Measurements from ENCODE around the gene LENG8. TPM values are rescaled to one million over a fixed set of nuclear protein-coding genes. Genes with fewer than 3 reads are reported as not detected.
"Not testable (repeated sequence)": the region's sequence is repeated elsewhere in the genome, so short reads cannot be mapped to it uniquely, and the experiment has no call there.

The LENG8 gene
- total RNA-seq, 1 experiment from 2014 or later: 14.4 TPM

DNA sequence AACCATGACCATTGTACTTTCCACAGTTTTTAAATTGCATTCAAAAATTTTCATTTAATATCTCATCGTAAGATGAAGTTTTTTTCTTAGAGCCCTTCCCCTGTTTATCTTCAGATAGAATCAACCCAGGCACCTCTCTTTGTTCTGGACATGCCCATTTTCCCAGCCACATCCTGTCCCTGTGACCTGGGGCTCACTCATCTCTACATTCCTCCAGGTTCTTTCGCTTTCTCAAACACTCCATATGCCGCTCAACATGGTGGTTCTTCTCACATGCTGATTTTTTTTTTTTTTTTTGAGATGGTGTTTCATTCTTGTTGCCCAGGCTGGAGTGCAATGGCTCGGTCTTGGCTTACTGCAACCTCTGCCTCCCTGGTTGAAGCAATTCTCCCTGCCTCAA, 56.5 kb downstream of the LENG8 start:
- H3K9me3 ChIP-seq (replicated peaks); H3K36me3 ChIP-seq; H3K4me1 ChIP-seq (replicated peaks); H3K27me3 ChIP-seq (replicated peaks); DNase-seq (ENCODE audit: low read depth in 1 of 2, low spot score in 2 of 2); H3K27ac ChIP-seq; H3K4me3 ChIP-seq: not testable (repeated sequence)

DNA sequence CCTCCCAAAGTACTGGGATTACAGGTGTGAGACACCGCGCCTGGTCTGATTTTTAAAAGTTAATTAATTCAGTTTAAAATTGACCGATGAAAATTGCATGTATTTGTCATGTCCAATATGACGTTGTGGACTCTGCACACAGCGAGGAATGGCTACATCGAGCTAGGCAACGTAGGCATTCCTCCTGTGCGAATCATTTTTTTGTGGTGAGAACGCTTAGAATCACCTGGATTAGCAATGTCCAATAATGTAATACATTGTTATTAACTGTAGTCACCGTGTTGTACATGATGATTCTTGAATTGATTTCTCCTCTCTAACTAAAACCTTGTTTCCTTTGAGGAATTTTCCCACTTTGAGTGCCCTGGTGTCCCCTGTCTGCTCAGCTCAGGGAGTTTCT, 57.1 kb downstream of the LENG8 start:
- no peak for DNase-seq (ENCODE audit: low read depth in 1 of 2, low spot score in 2 of 2)
- H3K36me3 ChIP-seq: no peaks in the 10 kb centered on the region
- 0 out of 2 replicates have a peak, but pooled peaks cover 8% of the 10 kb centered on the region for H3K27me3 ChIP-seq (replicated peaks)
- no peak overlapping the region for H3K27ac ChIP-seq
- H3K9me3 ChIP-seq (replicated peaks): no peaks in the 10 kb centered on the region
- no peak overlapping the region for H3K4me3 ChIP-seq
- no peaks in the 10 kb centered on the region for H3K4me1 ChIP-seq (replicated peaks)

DNA sequence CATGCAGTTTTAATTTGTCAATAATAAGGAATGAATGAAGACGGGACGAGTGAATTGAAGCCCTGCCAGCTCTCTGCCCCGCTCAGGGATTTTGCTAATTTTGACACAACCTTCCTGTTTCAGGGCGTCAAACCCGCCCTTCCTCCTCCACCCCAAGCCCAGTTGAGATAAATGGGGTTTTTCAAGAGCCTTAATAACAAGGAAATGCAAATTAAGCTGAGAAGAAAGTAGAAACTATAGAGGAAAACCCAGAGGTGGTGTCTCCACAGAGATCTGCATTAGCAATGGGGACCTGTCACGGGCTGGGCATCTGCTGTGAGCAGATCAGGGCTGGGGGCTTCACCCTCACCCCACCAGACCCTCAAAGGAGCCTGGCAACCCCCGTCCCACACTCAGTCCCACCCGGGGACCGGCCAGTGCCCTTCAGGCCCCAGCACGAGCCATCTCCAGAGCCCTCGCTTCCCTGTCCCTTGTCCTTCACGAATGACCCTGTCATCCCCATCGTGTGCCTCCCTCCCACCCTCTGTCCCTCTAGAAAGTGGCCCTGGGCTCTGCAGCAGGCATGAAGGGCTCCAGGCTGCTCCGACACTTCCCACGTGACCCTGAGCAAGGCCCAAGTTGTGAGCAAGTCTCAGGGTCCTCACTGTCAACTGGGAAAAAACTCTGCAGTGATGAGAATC, 58.2 kb downstream of the LENG8 start:
- not testable (repeated sequence) for H3K4me3 ChIP-seq; DNase-seq (ENCODE audit: low read depth in 1 of 2, low spot score in 2 of 2); H3K36me3 ChIP-seq; H3K27ac ChIP-seq; H3K9me3 ChIP-seq (replicated peaks); H3K4me1 ChIP-seq (replicated peaks); H3K27me3 ChIP-seq (replicated peaks)

GRCh38 chr19:54507824-54508223, 58.8 kb downstream of the LENG8 start:
- H3K9me3 ChIP-seq (replicated peaks): no peaks in the 10 kb centered on the region
- no peak overlapping the region for H3K4me3 ChIP-seq
- H3K27me3 ChIP-seq (replicated peaks): 0 out of 2 replicates have a peak, but pooled peaks cover 3% of the 10 kb centered on the region
- H3K4me1 ChIP-seq (replicated peaks): no peaks in the 10 kb centered on the region
- no peak for DNase-seq (ENCODE audit: low read depth in 1 of 2, low spot score in 2 of 2)
- H3K36me3 ChIP-seq: no peaks in the 10 kb centered on the region
- no peak overlapping the region for H3K27ac ChIP-seq

DNA sequence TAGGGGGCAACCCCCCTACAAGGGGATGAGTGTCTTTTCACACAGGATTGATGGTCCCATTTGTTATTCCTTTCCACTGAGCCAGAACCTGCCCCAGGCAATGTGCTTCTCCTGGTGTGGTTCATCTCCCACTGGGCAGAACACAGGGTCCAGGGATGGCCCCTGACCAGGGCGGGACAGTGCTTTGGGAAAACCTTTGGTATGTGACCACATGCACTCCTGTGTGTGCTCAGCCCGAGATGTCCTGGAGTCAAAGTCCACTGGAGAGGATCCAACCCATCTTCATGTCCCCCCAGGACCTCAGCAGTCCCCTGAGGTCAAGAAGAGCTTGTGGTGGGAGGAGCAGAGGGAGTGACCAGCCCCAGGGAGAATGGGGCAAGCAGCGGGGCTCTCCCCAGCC, 59.5 kb downstream of the LENG8 start:
- not testable (repeated sequence) for H3K27me3 ChIP-seq (replicated peaks); H3K4me3 ChIP-seq; H3K27ac ChIP-seq

GRCh38 chr19:54509200-54509940, 60.4 kb downstream of the LENG8 start:
- H3K27ac ChIP-seq; H3K4me1 ChIP-seq (replicated peaks); H3K4me3 ChIP-seq; H3K27me3 ChIP-seq (replicated peaks); H3K36me3 ChIP-seq; H3K9me3 ChIP-seq (replicated peaks); DNase-seq (ENCODE audit: low read depth in 1 of 2, low spot score in 2 of 2): not testable (repeated sequence)

More for the DNA sequence above, 59.5 kb downstream of the LENG8 start:
- not testable (repeated sequence) for H3K4me1 ChIP-seq (replicated peaks); DNase-seq (ENCODE audit: low read depth in 1 of 2, low spot score in 2 of 2); H3K36me3 ChIP-seq; H3K9me3 ChIP-seq (replicated peaks)

Other genes starting within 250 kb of the LENG8 start
- gene RPS9, start 248.3 kb upstream of the LENG8 start, total RNA-seq (2014; rRNA removed; shearing (Covaris generic)): 1,209 and 2,142 TPM in 2 replicates
- not detected in 2 replicates for gene LILRB3, start 226.2 kb upstream of the LENG8 start, total RNA-seq (2014; rRNA removed; shearing (Covaris generic))
- gene LILRA6, start 206.4 kb upstream of the LENG8 start, total RNA-seq (2014; rRNA removed; shearing (Covaris generic)): not detected in 2 replicates
- not detected in 2 replicates for gene LILRB5, start 191.9 kb upstream of the LENG8 start, total RNA-seq (2014; rRNA removed; shearing (Covaris generic))
- gene LILRB2, start 168.1 kb upstream of the LENG8 start, total RNA-seq (2014; rRNA removed; shearing (Covaris generic)): not detected in 2 replicates
- gene LILRA5, start 136.0 kb upstream of the LENG8 start, total RNA-seq (2014; rRNA removed; shearing (Covaris generic)): not detected in 2 replicates
- not detected in 2 replicates for gene LILRA4, start 110.0 kb upstream of the LENG8 start, total RNA-seq (2014; rRNA removed; shearing (Covaris generic))
- gene LAIR1, start 84.3 kb upstream of the LENG8 start, total RNA-seq (2014; rRNA removed; shearing (Covaris generic)): not detected in 2 replicates
- gene TTYH1, start 33.7 kb upstream of the LENG8 start, total RNA-seq (2014; rRNA removed; shearing (Covaris generic)): not detected in 2 replicates
- gene LENG9, start 14.6 kb downstream of the LENG8 start, total RNA-seq (2014; rRNA removed; shearing (Covaris generic)): 4.0 and 5.4 TPM in 2 replicates
- gene CDC42EP5, start 24.1 kb downstream of the LENG8 start, total RNA-seq (2014; rRNA removed; shearing (Covaris generic)): 1.2 and 8.8 TPM in 2 replicates
- gene LAIR2, start 53.6 kb downstream of the LENG8 start, total RNA-seq (2014; rRNA removed; shearing (Covaris generic)): not detected in 2 replicates
- gene LILRA2, start 124.6 kb downstream of the LENG8 start, total RNA-seq (2014; rRNA removed; shearing (Covaris generic)): not detected in 2 replicates
- gene LILRA1, start 144.4 kb downstream of the LENG8 start, total RNA-seq (2014; rRNA removed; shearing (Covaris generic)): not detected in 2 replicates
- gene LILRB1, start 181.3 kb downstream of the LENG8 start, total RNA-seq (2014; rRNA removed; shearing (Covaris generic)): not detected in 2 replicates
- gene LILRB4, start 213.8 kb downstream of the LENG8 start, total RNA-seq (2014; rRNA removed; shearing (Covaris generic)): not detected in 2 replicates